GM20000 (cell line): ENCODE results near the gene CHN2.

Experiments used
- DNase-seq: peaks from one replicate; pipeline ENCODE4 v3.0.0; 2012; ENCODE audit warnings: low spot score
- CTCF ChIP-seq: IDR thresholded peaks from 2 replicates; pipeline ENCODE4 v1.5.1; 2012; ENCODE audit warnings: mild to moderate bottlenecking, control low read depth; ENCODE audit errors: extremely low read depth, missing control alignments

The CHN2 gene

DNA sequence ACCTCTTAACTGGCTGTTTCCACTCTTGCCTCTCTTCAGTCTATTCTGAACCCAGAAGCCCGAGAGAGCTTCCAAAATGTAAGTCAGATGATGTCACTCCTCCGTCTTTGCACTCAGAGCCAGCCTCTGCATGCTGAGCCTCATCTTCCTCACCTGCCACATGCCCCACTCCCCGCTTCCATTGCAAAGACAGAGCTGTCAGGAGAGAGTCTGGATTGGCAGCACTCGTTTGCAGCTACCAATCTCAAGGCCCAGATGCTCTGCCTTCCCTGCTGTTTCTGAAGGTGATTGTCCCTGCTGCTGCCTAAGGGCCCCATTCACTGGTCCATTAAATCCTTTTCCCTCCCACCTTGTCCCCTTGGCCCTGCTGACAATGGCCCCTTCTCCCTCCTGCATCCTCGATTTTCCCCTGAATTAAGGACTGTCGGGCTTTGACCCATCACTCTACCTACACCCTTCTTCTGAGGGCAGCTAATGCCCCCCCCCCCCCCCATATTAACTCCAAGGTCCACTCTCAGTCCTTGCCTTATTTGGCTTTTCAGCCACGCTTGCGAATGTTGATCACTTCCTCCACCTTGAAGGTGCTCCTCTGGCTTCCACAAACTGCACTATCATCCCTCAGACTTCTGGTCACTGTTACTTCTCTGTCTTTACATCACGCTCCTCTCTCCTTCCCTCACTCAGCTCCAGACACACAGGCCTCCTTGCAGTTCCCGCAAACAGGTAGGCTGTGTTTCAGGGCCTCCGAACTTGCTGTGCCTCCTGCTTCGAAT lies 98.5 kb downstream of the CHN2 start:
- TF ChIP-seq CTCF = no peak
- DNase-seq = no peak

- no peak for DNase-seq
- TF ChIP-seq CTCF = no peak
Observed at GRCh38 chr7:29296421-29296820, 101.8 kb downstream of the CHN2 start.

DNA sequence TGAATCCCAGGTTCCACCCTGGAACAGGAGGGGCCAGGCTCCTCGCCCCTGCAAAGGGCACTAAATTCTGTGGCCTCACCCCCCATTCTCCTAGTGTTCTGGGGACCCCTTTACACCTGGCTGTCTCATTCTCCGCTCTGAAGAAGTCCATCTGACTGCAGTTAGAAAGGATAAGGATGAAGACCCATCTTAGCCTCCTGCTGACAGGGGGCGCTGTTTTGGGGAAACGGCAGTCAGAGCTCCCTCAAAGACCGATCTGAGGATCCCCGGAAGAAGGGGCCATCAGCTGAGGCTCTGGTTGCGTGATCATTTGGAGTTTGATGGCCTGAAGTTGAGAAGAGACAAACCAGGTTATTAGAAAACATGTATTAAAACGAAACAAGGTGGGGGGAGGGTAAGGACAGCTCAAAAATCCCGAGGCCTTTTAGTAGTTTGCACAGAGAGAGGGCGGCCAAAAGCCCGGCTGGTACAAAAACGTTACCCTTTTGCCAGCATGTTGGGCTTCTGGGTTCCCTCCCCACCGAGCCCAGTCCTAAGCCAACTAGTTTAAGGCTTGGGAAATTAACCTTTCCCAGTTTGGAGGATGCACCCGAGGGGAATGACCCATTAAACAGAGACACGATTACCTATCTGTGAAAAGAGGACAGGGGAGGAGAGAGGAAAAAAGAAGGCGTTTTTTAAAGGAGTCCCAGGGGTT lies 102.8 kb downstream of the CHN2 start:
- no peak for DNase-seq
- TF ChIP-seq CTCF = peak; percentile 17

DNA sequence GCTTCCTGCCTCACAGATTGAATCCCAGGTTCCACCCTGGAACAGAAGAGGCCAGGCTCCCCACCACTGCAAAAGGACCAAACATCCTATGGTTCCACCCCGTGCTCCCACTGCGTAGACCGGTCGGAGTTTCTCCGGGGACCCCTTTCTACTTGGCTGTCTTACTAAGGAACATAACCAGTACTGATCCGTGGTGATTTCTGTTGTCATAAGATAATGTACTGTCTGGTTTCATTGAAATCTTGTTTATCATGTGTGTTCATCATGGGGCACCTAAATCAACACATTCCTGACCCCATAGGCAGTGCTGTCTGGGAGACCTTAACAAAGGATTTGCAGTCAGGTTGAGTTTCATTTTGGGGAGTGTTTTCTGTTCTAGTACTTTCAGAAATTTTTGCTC lies 104.5 kb downstream of the CHN2 start:
- no peak for TF ChIP-seq CTCF
- no peak for DNase-seq

- no peak for DNase-seq
- TF ChIP-seq CTCF = no peak
Observed at GRCh38 chr7:29300026-29300480, 105.5 kb downstream of the CHN2 start.

DNA sequence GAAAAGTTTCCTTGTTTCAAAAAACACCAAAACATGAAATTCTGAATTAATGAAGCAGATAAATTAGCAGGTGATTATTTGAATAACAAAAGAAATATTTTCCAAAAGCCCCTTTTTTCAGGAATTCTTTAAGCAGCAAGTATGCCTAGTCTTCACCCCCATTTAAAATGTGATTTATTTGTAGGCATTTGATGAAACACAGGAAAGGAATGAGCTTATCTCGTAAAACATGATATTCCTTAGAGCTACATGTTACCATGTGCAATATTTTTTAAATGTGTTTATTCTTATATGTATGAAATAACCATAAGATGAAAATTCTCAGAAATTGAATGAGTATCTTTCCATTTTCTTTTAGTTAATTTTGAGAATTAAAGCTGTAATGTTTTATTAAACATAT lies 106.1 kb downstream of the CHN2 start:
- DNase-seq = no peak
- no peak for TF ChIP-seq CTCF

- no peak for TF ChIP-seq CTCF
- DNase-seq = no peak
Observed at GRCh38 chr7:29302666-29303395, 108.3 kb downstream of the CHN2 start.
